ENCODE measurements around the gene KANSL1. TPM values are rescaled to one million over a fixed set of nuclear protein-coding genes. Genes with fewer than 3 reads are reported as not detected.

KANSL1 gene
- polyA plus RNA-seq, 1 experiment: 14.1 TPM

DNA sequence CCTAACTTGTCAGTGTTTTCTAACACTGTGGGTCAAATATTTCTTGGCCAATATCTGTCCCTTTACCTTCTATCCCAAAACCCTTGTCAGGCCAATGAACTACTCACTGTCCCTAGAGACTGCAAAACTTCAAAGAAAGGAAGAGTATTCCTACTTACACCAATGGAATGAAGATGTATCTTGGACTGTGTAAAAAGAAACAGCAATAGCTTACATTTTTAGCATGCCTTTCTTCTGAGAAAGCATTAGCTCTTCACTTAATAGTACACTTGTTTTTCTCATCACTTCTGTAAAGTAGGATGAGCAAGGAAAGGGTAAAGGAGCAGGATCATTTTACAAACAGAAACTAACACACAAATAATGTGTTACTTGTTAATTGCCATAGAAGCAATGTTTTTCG lies 120.2 kb downstream of the KANSL1 start:
- POLR2A ChIA-PET: no interaction called here
- Histone ChIP-seq H3K36me3 (ENCODE audit: control insufficient read depth, insufficient read depth, low read length) (no peaks in the 10 kb centered on the region), H3K27me3 (ENCODE audit: control insufficient read depth, insufficient read depth, low read length) (no peaks in the 10 kb centered on the region), H3K4me3 (ENCODE audit: low read depth, low read length) (no peak overlapping the region)
- TF ChIP-seq, protein P1, sequence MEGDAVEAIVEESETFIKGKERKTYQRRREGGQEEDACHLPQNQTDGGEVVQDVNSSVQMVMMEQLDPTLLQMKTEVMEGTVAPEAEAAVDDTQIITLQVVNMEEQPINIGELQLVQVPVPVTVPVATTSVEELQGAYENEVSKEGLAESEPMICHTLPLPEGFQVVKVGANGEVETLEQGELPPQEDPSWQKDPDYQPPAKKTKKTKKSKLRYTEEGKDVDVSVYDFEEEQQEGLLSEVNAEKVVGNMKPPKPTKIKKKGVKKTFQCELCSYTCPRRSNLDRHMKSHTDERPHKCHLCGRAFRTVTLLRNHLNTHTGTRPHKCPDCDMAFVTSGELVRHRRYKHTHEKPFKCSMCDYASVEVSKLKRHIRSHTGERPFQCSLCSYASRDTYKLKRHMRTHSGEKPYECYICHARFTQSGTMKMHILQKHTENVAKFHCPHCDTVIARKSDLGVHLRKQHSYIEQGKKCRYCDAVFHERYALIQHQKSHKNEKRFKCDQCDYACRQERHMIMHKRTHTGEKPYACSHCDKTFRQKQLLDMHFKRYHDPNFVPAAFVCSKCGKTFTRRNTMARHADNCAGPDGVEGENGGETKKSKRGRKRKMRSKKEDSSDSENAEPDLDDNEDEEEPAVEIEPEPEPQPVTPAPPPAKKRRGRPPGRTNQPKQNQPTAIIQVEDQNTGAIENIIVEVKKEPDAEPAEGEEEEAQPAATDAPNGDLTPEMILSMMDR (IDR thresholded peaks at IDR 0.05; ENCODE audit: insufficient read depth, low read depth, low read length): no peak
- CTCF ChIA-PET: no interaction called here
- DNase-seq (ENCODE audit: low read depth): peak; percentile 49

DNA sequence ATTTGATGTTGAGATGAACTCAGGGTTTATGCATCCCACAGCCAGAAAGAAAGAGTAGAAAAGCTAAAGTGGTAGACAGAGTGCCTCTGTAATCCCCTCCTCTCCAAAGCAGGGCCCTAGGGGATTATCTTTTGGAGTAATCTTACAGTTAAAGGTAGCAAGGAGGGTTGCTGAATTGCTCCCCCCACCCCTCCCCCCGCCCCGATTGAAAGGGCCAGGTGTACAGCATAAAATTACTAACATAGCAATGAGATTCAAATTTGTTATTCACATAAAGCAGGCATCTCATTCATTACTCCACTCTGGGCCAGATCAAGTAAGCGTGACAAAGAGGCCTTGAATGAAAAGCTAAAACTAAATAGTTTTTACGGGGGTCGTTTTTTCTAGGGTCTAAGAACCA lies 121.4 kb downstream of the KANSL1 start:
- TF ChIP-seq, protein P1 (IDR thresholded peaks at IDR 0.05; ENCODE audit: insufficient read depth, low read depth, low read length): no peak
- Histone ChIP-seq H3K27me3 (ENCODE audit: control insufficient read depth, insufficient read depth, low read length) (no peaks in the 10 kb centered on the region), H3K36me3 (ENCODE audit: control insufficient read depth, insufficient read depth, low read length) (no peaks in the 10 kb centered on the region), H3K4me3 (ENCODE audit: low read depth, low read length) (no peak overlapping the region)
- POLR2A ChIA-PET: no interaction called here
- CTCF ChIA-PET: interaction anchor here (0.6 to 1.5 kb wide), 5 partner anchors 9 to 141 kb away, joined by 3 to 7 read pairs (median 4); no protein-coding TSS in a partner anchor
- no peak for DNase-seq (ENCODE audit: low read depth)

DNA sequence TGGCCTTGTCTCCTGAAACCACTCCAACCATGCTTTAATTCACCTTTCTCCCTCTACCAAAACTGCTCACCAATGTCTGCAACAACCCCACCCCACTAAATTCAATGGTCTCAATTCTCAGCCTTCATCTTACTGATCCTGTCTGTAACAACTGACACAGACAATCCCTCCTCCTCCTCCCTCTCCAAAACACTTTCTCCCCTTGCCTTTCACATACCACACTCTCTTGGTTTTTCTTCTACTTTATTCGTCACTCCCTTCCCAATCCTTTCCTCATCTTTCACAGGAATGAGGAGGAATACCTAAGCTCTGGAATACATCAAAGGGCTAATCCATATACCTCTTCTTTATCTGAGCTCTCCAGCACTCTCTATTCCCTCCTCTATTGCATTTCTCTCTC lies 128.8 kb downstream of the KANSL1 start:
- TF ChIP-seq, protein P1 (IDR thresholded peaks at IDR 0.05; ENCODE audit: insufficient read depth, low read depth, low read length): no peak
- ChIA-PET CTCF (no interaction called here), POLR2A (no interaction called here)
- Histone ChIP-seq H3K27me3 (ENCODE audit: control insufficient read depth, insufficient read depth, low read length) (no peaks in the 10 kb centered on the region), H3K36me3 (ENCODE audit: control insufficient read depth, insufficient read depth, low read length) (peaks cover 8% of the 10 kb centered on the region), H3K4me3 (ENCODE audit: low read depth, low read length) (no peak overlapping the region)
- no peak for DNase-seq (ENCODE audit: low read depth)

DNA sequence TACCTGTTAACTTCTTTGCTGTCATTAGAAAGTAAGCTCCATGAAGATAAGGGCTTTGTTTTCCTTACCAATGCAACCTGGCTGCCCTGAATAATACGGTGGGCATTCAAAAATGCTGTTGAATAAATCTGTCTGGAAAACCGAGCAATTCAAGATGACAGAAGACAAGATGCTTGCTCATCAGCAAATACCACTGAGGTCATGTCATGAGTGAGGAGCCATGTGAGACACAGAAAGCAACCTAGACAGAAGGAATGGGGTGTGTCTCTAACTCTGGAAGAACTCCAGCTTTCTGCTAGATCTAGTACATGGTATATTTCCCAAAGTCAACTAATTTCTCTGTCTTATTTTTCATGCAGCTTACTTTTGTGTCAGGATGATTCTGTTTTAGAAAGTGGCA lies 130.0 kb downstream of the KANSL1 start:
- CTCF ChIA-PET: interaction anchor here (1.3 to 2.4 kb wide), 3 partner anchors 8 to 130 kb away, joined by 3 to 7 read pairs (median 6); partner anchors contain the start of gene KANSL1
- POLR2A ChIA-PET: interaction anchor here (0.7 kb wide), 1 partner anchor 20 kb away, joined by 3 read pairs; no protein-coding TSS in a partner anchor

DNA sequence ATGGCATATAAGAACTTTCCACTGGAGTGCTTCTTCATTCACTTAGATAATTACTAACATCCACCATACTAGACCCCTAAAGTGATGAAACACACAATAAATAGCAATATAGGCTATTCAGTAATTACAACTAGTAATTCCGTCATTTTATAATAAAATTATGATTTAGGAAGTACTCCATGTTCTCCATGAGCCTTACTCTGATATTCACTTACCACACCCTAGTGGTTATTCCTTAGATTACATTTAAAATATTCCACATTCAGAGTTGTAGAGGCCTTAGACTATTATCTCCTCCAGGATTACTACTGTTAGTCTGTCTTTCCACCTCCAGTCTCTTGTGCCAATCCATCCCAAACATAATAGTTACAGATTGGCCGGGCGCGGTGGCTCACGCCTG lies 131.8 kb downstream of the KANSL1 start:
- TF ChIP-seq, protein P1 (IDR thresholded peaks at IDR 0.05; ENCODE audit: insufficient read depth, low read depth, low read length): 0 out of 2 replicates have a peak, but pooled peaks have one; percentile 21
- DNase-seq (ENCODE audit: low read depth): no peak
- no peaks in the 10 kb centered on the region for H3K27me3 ChIP-seq (ENCODE audit: control insufficient read depth, insufficient read depth, low read length)
- ChIA-PET POLR2A (no interaction called here), CTCF (interaction anchor here (0.9 to 2.4 kb wide), 4 partner anchors 10 to 60 kb away, joined by 3 to 7 read pairs (median 6); no protein-coding TSS in a partner anchor)
- peaks cover 8% of the 10 kb centered on the region for H3K36me3 ChIP-seq (ENCODE audit: control insufficient read depth, insufficient read depth, low read length)
- no peak overlapping the region for H3K4me3 ChIP-seq (ENCODE audit: low read depth, low read length)

More for the DNA sequence above, 130.0 kb downstream of the KANSL1 start:
- Histone ChIP-seq H3K27me3 (ENCODE audit: control insufficient read depth, insufficient read depth, low read length) (no peaks in the 10 kb centered on the region), H3K36me3 (ENCODE audit: control insufficient read depth, insufficient read depth, low read length) (peaks cover 9% of the 10 kb centered on the region), H3K4me3 (ENCODE audit: low read depth, low read length) (no peak overlapping the region)
- TF ChIP-seq, protein P1 (IDR thresholded peaks at IDR 0.05; ENCODE audit: insufficient read depth, low read depth, low read length): no peak
- peak; percentile 50 for DNase-seq (ENCODE audit: low read depth)

Measured in BJ (cell line).